CD8-positive, alpha-beta memory T cell (primary cell): ENCODE measurements around the gene CEBPZOS. TPM values are rescaled to one million over a fixed set of nuclear protein-coding genes. Genes with fewer than 3 reads are reported as not detected.
A peak's percentile ranks its signal among the peaks of the same experiment; 100 is the strongest.

ENCODE experiments used
- CTCF ChIA-PET: fragments of 350-600 bp; sonication (Branson Sonifier 250); formaldehyde crosslinking; loops from one replicate; lab custom pipeline; 2021; ENCODE audit warnings: antibody characterized with exemption; lab: Charles Lee
- POLR2A ChIA-PET: fragments of 350-600 bp; sonication (Branson Sonifier 250); formaldehyde crosslinking; loops from one replicate; lab custom pipeline; 2021; ENCODE audit warnings: antibody characterized with exemption; lab: Charles Lee
- DNase-seq, 5 donors: peaks; one replicate each; pipeline versions ENCODE4 v3.0.0 to v3.0.0-alpha.2; 2020 to 2022; ENCODE audit warnings: mixed read lengths in 1 of 5
- H3K27ac ChIP-seq: one replicate; pipeline ENCODE4 v1.7.0; 2013; ENCODE audit warnings: low read depth, mild to moderate bottlenecking, low read length, moderate library complexity
- H3K27me3 ChIP-seq: 2 replicates; pipeline ENCODE4 v1.7.0; 2013; ENCODE audit warnings: low read length, mild to moderate bottlenecking; ENCODE audit not compliant: insufficient read depth, poor library complexity, severe bottlenecking
- H3K36me3 ChIP-seq: 2 replicates; pipeline ENCODE4 v1.7.0; 2013; ENCODE audit warnings: mild to moderate bottlenecking, low read length, moderate library complexity; ENCODE audit not compliant: insufficient read depth
- H3K4me1 ChIP-seq: 2 replicates; pipeline ENCODE4 v1.7.0; 2013; ENCODE audit warnings: mild to moderate bottlenecking, low read length, moderate library complexity; ENCODE audit not compliant: insufficient read depth
- H3K4me3 ChIP-seq: 2 replicates; pipeline ENCODE4 v1.7.0; 2013; ENCODE audit warnings: mild to moderate bottlenecking, low read length
- H3K9me3 ChIP-seq: 2 replicates; pipeline ENCODE4 v1.7.0; 2013; ENCODE audit warnings: mild to moderate bottlenecking, low read length
- H3K27ac Mint-ChIP-seq, 8 donors: one replicate each; pipeline ENCODE4 v1.8.0; 2020 to 2021; ENCODE audit warnings: mixed read lengths in 8 of 8, mild to moderate bottlenecking in 6 of 8, inconsistent platforms in 3 of 8, moderate library complexity in 3 of 8
- H3K27me3 Mint-ChIP-seq, 2 donors: one replicate each; pipeline ENCODE4 v1.8.0; 2020 to 2021; ENCODE audit warnings: mixed read lengths in 2 of 2, mild to moderate bottlenecking in 1 of 2, moderate library complexity in 1 of 2
- H3K36me3 Mint-ChIP-seq, 3 donors: one replicate each; pipeline ENCODE4 v1.8.0; 2020 to 2021; ENCODE audit warnings: mixed read lengths in 3 of 3, inconsistent platforms in 1 of 3, mild to moderate bottlenecking in 1 of 3
- H3K4me1 Mint-ChIP-seq, 3 donors: one replicate each; pipeline ENCODE4 v1.8.0; 2020 to 2021; ENCODE audit warnings: mixed read lengths in 3 of 3, inconsistent platforms in 1 of 3, mild to moderate bottlenecking in 1 of 3
- H3K4me3 Mint-ChIP-seq, 7 donors: one replicate each; pipeline ENCODE4 v1.8.0; 2020 to 2021; ENCODE audit warnings: mixed read lengths in 7 of 7, mild to moderate bottlenecking in 6 of 7, moderate library complexity in 4 of 7, inconsistent platforms in 2 of 7
- H3K9me3 Mint-ChIP-seq, 5 donors: one replicate each; pipeline ENCODE4 v1.8.0; 2020 to 2022; ENCODE audit warnings: mixed read lengths in 5 of 5, mild to moderate bottlenecking in 3 of 5, moderate library complexity in 2 of 5, inconsistent platforms in 1 of 5
- polyA plus RNA-seq: library from polyadenylated mRNA; unstranded; fragments of 300-500 nt; fragmentation: Illumina TruSeq; gene quantifications from one replicate; pipeline ENCODE4 v1.2.3, GENCODE V29; 2021
- total RNA-seq, 2 experiments: library from RNA; stranded (reverse); gene quantifications; one replicate each; pipeline ENCODE4 v1.2.3, GENCODE V29; 2021

CEBPZOS gene
- total and polyA plus RNA-seq, 3 experiments from 2014 or later: 33.7 to 43.6 (median 35.0) TPM

- Histone ChIP-seq H3K27ac (no peak overlapping the region), H3K27me3 (peaks cover 9% of the 10 kb centered on the region), H3K36me3 (no peaks in the 10 kb centered on the region), H3K4me1 (no peaks in the 10 kb centered on the region), H3K9me3 (no peaks in the 10 kb centered on the region), H3K4me3 (no peak overlapping the region)
- Mint-ChIP-seq H3K9me3 (no peaks in the 10 kb centered on the region), H3K4me3 (no peak overlapping the region), H3K4me1 (no peaks in the 10 kb centered on the region), H3K27ac (no peak overlapping the region), H3K27me3 (peaks cover 12 to 19% of the 10 kb centered on the region in 2 donors), H3K36me3 (no peaks in the 10 kb centered on the region)
- DNase-seq: no peak
- ChIA-PET POLR2A (no interaction called here), CTCF (interaction anchor here (1.3 to 1.4 kb wide), 2 partner anchors 10 to 11 kb away, joined by 3 read pairs; no protein-coding TSS in a partner anchor)
These were observed 15.7 kb upstream of the CEBPZOS start for GRCh38 chr2:37180640-37181039.

- peaks cover 20 to 29% of the 10 kb centered on the region in 2 donors for H3K27me3 Mint-ChIP-seq
- no peak overlapping the region for H3K4me3 Mint-ChIP-seq
- Histone ChIP-seq H3K27ac (no peak overlapping the region), H3K36me3 (no peaks in the 10 kb centered on the region), H3K27me3 (peaks cover 6% of the 10 kb centered on the region), H3K9me3 (no peaks in the 10 kb centered on the region), H3K4me3 (no peak overlapping the region), H3K4me1 (no peaks in the 10 kb centered on the region)
- no peaks in the 10 kb centered on the region for H3K9me3 Mint-ChIP-seq
- DNase-seq: no peak
- H3K27ac Mint-ChIP-seq: no peak overlapping the region
- CTCF ChIA-PET: interaction anchor here (1.4 kb wide), 1 partner anchor 9 kb away, joined by 3 read pairs; no protein-coding TSS in a partner anchor
- no peaks in the 10 kb centered on the region for H3K36me3 Mint-ChIP-seq
- no peaks in the 10 kb centered on the region for H3K4me1 Mint-ChIP-seq
- POLR2A ChIA-PET: no interaction called here
These were observed 14.3 kb upstream of the CEBPZOS start for GRCh38 chr2:37181726-37182684.

GRCh38 chr2:37188570-37188969, 7.7 kb upstream of the CEBPZOS start, which contains the start of gene SULT6B1:
Gene SULT6B1 (minus strand): TSS chr2:37188670. CDS start chr2:37188640, 30 bp downstream.
- ChIA-PET CTCF (no interaction called here), POLR2A (no interaction called here)
- Mint-ChIP-seq H3K27me3 (peaks cover 12 to 16% of the 10 kb centered on the region in 2 donors), H3K36me3 (no peaks in the 10 kb centered on the region), H3K27ac (no peak within 1 kb of the TSS), H3K4me3 (no peak within 1 kb of the TSS), H3K9me3 (no peaks in the 10 kb centered on the region), H3K4me1 (no peaks in the 10 kb centered on the region)
- Histone ChIP-seq H3K4me3 (no peak within 1 kb of the TSS), H3K27me3 (no peaks in the 10 kb centered on the region), H3K4me1 (no peaks in the 10 kb centered on the region), H3K27ac (no peak within 1 kb of the TSS), H3K9me3 (no peaks in the 10 kb centered on the region), H3K36me3 (no peaks in the 10 kb centered on the region)
- DNase-seq: no peak

GRCh38 chr2:37189452-37190153, 6.7 kb upstream of the CEBPZOS start:
- POLR2A ChIA-PET: no interaction called here
- H3K4me3 ChIP-seq: no peak overlapping the region
- no peaks in the 10 kb centered on the region for H3K36me3 ChIP-seq
- H3K36me3 Mint-ChIP-seq: no peaks in the 10 kb centered on the region
- H3K9me3 ChIP-seq: no peaks in the 10 kb centered on the region
- no peaks in the 10 kb centered on the region for H3K9me3 Mint-ChIP-seq
- no peak for DNase-seq
- no peaks in the 10 kb centered on the region for H3K4me1 Mint-ChIP-seq
- peaks cover 11 to 16% of the 10 kb centered on the region in 2 donors for H3K27me3 Mint-ChIP-seq
- no peaks in the 10 kb centered on the region for H3K4me1 ChIP-seq
- CTCF ChIA-PET: no interaction called here
- no peaks in the 10 kb centered on the region for H3K27me3 ChIP-seq
- no peak overlapping the region for H3K4me3 Mint-ChIP-seq
- H3K27ac Mint-ChIP-seq: no peak overlapping the region
- H3K27ac ChIP-seq: no peak overlapping the region

GRCh38 chr2:37190290-37190689, 6.0 kb upstream of the CEBPZOS start:
- H3K27me3 Mint-ChIP-seq: peaks cover 11 to 16% of the 10 kb centered on the region in 2 donors
- no peak overlapping the region for H3K27ac Mint-ChIP-seq
- POLR2A ChIA-PET: no interaction called here
- CTCF ChIA-PET: interaction anchor here (1.1 kb wide), 1 partner anchor 9 kb away, joined by 3 read pairs; no protein-coding TSS in a partner anchor
- no peaks in the 10 kb centered on the region for H3K36me3 Mint-ChIP-seq
- peak overlapping the region in 1 of 7 donors; percentile 2 for H3K4me3 Mint-ChIP-seq
- Histone ChIP-seq H3K36me3 (no peaks in the 10 kb centered on the region), H3K27me3 (no peaks in the 10 kb centered on the region), H3K27ac (no peak overlapping the region), H3K9me3 (no peaks in the 10 kb centered on the region), H3K4me3 (no peak overlapping the region), H3K4me1 (no peaks in the 10 kb centered on the region)
- no peak for DNase-seq
- no peaks in the 10 kb centered on the region for H3K9me3 Mint-ChIP-seq
- no peaks in the 10 kb centered on the region for H3K4me1 Mint-ChIP-seq

- Mint-ChIP-seq H3K27ac (no peak overlapping the region), H3K27me3 (peaks cover 7 to 10% of the 10 kb centered on the region in 2 donors), H3K9me3 (no peaks in the 10 kb centered on the region), H3K4me3 (no peak overlapping the region), H3K4me1 (peaks cover 1 to 3% (median 3%) of the 10 kb centered on the region in 3 donors), H3K36me3 (peaks cover 0 to 2% (median 0%) of the 10 kb centered on the region in 3 donors)
- Histone ChIP-seq H3K27ac (no peak overlapping the region), H3K36me3 (no peaks in the 10 kb centered on the region), H3K4me3 (no peak overlapping the region), H3K27me3 (no peaks in the 10 kb centered on the region), H3K9me3 (no peaks in the 10 kb centered on the region), H3K4me1 (no peaks in the 10 kb centered on the region)
- ChIA-PET CTCF (interaction anchor here (1.1 kb wide), 1 partner anchor 10 kb away, joined by 3 read pairs; no protein-coding TSS in a partner anchor), POLR2A (no interaction called here)
- no peak for DNase-seq
These were observed 5.0 kb upstream of the CEBPZOS start for GRCh38 chr2:37191253-37191652.

GRCh38 chr2:37191747-37192146, 4.5 kb upstream of the CEBPZOS start:
- POLR2A ChIA-PET: no interaction called here
- Mint-ChIP-seq H3K4me3 (no peak overlapping the region), H3K4me1 (peaks cover 4 to 7% (median 6%) of the 10 kb centered on the region in 3 donors), H3K9me3 (no peaks in the 10 kb centered on the region), H3K27me3 (peaks cover 2 to 8% of the 10 kb centered on the region in 2 donors), H3K27ac (no peak overlapping the region), H3K36me3 (peaks cover 0 to 6% (median 0%) of the 10 kb centered on the region in 3 donors)
- H3K9me3 ChIP-seq: no peaks in the 10 kb centered on the region
- CTCF ChIA-PET: no interaction called here
- no peak overlapping the region for H3K4me3 ChIP-seq
- no peaks in the 10 kb centered on the region for H3K27me3 ChIP-seq
- H3K36me3 ChIP-seq: no peaks in the 10 kb centered on the region
- no peak overlapping the region for H3K27ac ChIP-seq
- no peak for DNase-seq
- H3K4me1 ChIP-seq: no peaks in the 10 kb centered on the region
